Measurements from ENCODE around the gene FLYWCH1.

The FLYWCH1 gene

GRCh38 chr16:2973605-2974318 lies 62.0 kb downstream of the FLYWCH1 start:
- DNase-seq: no peak
- TF ChIP-seq CTCF (IDR thresholded peaks at IDR 0.05; ENCODE audit: low read depth, low read length, missing control alignments): no peak
- in situ Hi-C loops (cut with HindIII; ENCODE audit: low pct_ligation_motif_present, low sequenced_read_pairs): no loop called here
- H3K27me3 ChIP-seq (replicated peaks): no peaks in the 10 kb centered on the region
- H3K36me3 ChIP-seq (replicated peaks): no peaks in the 10 kb centered on the region
- H3K27ac ChIP-seq: no peak overlapping the region
- no peak overlapping the region for H3K4me3 ChIP-seq (ENCODE audit: low read depth, low read length)

- Histone ChIP-seq H3K27me3 (replicated peaks) (no peaks in the 10 kb centered on the region), H3K36me3 (replicated peaks) (no peaks in the 10 kb centered on the region), H3K27ac (no peak overlapping the region), H3K4me3 (ENCODE audit: low read depth, low read length) (no peak overlapping the region)
- in situ Hi-C loops (cut with HindIII; ENCODE audit: low pct_ligation_motif_present, low sequenced_read_pairs): no loop called here
- DNase-seq: no peak
- no peak for TF ChIP-seq CTCF (IDR thresholded peaks at IDR 0.05; ENCODE audit: low read depth, low read length, missing control alignments)
These were observed 62.8 kb downstream of the FLYWCH1 start for GRCh38 chr16:2974319-2975056.

- Histone ChIP-seq H3K4me3 (ENCODE audit: low read depth, low read length) (no peak overlapping the region), H3K27ac (no peak overlapping the region), H3K27me3 (replicated peaks) (no peaks in the 10 kb centered on the region), H3K36me3 (replicated peaks) (no peaks in the 10 kb centered on the region)
- in situ Hi-C loops (cut with HindIII; ENCODE audit: low pct_ligation_motif_present, low sequenced_read_pairs): no loop called here
- no peak for TF ChIP-seq CTCF (IDR thresholded peaks at IDR 0.05; ENCODE audit: low read depth, low read length, missing control alignments)
- DNase-seq: no peak
These were observed 63.5 kb downstream of the FLYWCH1 start for GRCh38 chr16:2975161-2975795.

- no peaks in the 10 kb centered on the region for H3K36me3 ChIP-seq (replicated peaks)
- in situ Hi-C loops (cut with HindIII; ENCODE audit: low pct_ligation_motif_present, low sequenced_read_pairs): no loop called here
- TF ChIP-seq CTCF (IDR thresholded peaks at IDR 0.05; ENCODE audit: low read depth, low read length, missing control alignments): no peak
- DNase-seq: no peak
- no peaks in the 10 kb centered on the region for H3K27me3 ChIP-seq (replicated peaks)
- no peak overlapping the region for H3K27ac ChIP-seq
- no peak overlapping the region for H3K4me3 ChIP-seq (ENCODE audit: low read depth, low read length)
These were observed 64.5 kb downstream of the FLYWCH1 start for GRCh38 chr16:2976201-2976600.

- Histone ChIP-seq H3K27me3 (replicated peaks) (no peaks in the 10 kb centered on the region), H3K4me3 (ENCODE audit: low read depth, low read length) (no peak overlapping the region), H3K27ac (no peak overlapping the region), H3K36me3 (replicated peaks) (no peaks in the 10 kb centered on the region)
- TF ChIP-seq CTCF (IDR thresholded peaks at IDR 0.05; ENCODE audit: low read depth, low read length, missing control alignments): no peak
- no peak for DNase-seq
- in situ Hi-C loops (cut with HindIII; ENCODE audit: low pct_ligation_motif_present, low sequenced_read_pairs): no loop called here
These were observed 64.9 kb downstream of the FLYWCH1 start for GRCh38 chr16:2976673-2977072.

Measured in brain microvascular endothelial cell (primary cell).